SK-N-SH treated with all-trans-retinoic acid at 6 μM for 48 hours (cell line): ENCODE results near the gene COBL.

ENCODE experiments used
- ARNTL ChIP-seq: fragments of 450-650 bp; formaldehyde crosslinking; IDR thresholded peaks from 2 replicates; pipeline ENCODE4 v1.5.0; 2020; ENCODE audit warnings: low read depth, mild to moderate bottlenecking, moderate library complexity, borderline replicate concordance
- ISL1 ChIP-seq: fragments of 250-450 bp; sonication (Bioruptor Pico); IDR thresholded peaks from 2 replicates; pipeline ENCODE4 v2.1.2; 2022; ENCODE audit warnings: mild to moderate bottlenecking, moderate library complexity
- OSR1 ChIP-seq: fragments of 250-450 bp; sonication (Bioruptor Pico); IDR thresholded peaks from 2 replicates; pipeline ENCODE4 v1.8.0; 2022; ENCODE audit warnings: moderate library complexity, mild to moderate bottlenecking, inconsistent platforms
- PPARA ChIP-seq: fragments of 250-450 bp; sonication (Bioruptor Pico); IDR thresholded peaks from 2 replicates; pipeline ENCODE4 v1.5.0; 2020; ENCODE audit warnings: mild to moderate bottlenecking, borderline replicate concordance
- SNAI2 ChIP-seq: fragments of 250-450 bp; sonication (Bioruptor Pico); IDR thresholded peaks from 2 replicates; pipeline ENCODE4 v1.5.0; 2020; ENCODE audit warnings: mild to moderate bottlenecking, moderate library complexity
- ZFP3 ChIP-seq: fragments of 250-450 bp; sonication (Bioruptor Pico); IDR thresholded peaks from 2 replicates; pipeline ENCODE4 v1.5.0; 2020; ENCODE audit warnings: mild to moderate bottlenecking, moderate library complexity
- ZFP30 ChIP-seq: fragments of 450-650 bp; formaldehyde crosslinking; IDR thresholded peaks from 2 replicates; pipeline ENCODE4 v1.5.0; 2022; ENCODE audit warnings: mild to moderate bottlenecking, moderate library complexity
- ZNF565 ChIP-seq: fragments of 450-650 bp; formaldehyde crosslinking; conservative IDR thresholded peaks from 2 replicates; pipeline ENCODE4 v1.5.0; 2020; ENCODE audit warnings: low read depth, mild to moderate bottlenecking, moderate library complexity
- TF ChIP-seq, protein P1 (sequence below): fragments of 250-450 bp; sonication (Bioruptor Pico); IDR thresholded peaks from 2 replicates; pipeline ENCODE4 v1.5.0; 2020; ENCODE audit warnings: mild to moderate bottlenecking, moderate library complexity

DNA sequence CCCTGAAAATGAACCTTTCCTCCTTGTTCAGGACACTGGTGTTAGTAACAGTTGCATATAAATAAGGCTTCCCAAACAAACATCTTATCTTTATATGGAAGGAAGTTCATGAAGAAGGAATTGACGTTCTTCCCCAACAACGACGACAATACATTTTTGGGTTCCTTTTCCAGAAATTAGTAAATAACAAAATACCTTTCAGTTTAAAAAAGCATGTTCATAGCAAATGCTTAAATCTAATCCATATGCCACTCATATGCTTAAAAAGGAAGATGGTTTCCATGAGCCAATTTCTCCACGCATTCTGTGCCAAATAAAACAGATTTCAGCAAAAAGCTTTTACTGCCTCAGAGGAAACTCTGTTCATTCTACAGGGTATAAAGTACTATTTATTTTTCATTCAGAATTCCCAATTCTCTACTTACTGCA, 182.6 kb downstream of the COBL start:
- no peak for TF ChIP-seq SNAI2 (CRISPR knock-in tag)
- no peak for TF ChIP-seq OSR1 (CRISPR knock-in tag)
- no peak for TF ChIP-seq ARNTL
- no peak for TF ChIP-seq ZFP3 (CRISPR knock-in tag)
- TF ChIP-seq ZNF565: no peak
- TF ChIP-seq ISL1 (CRISPR knock-in tag): no peak
- TF ChIP-seq ZFP30: no peak
- TF ChIP-seq, protein P1, sequence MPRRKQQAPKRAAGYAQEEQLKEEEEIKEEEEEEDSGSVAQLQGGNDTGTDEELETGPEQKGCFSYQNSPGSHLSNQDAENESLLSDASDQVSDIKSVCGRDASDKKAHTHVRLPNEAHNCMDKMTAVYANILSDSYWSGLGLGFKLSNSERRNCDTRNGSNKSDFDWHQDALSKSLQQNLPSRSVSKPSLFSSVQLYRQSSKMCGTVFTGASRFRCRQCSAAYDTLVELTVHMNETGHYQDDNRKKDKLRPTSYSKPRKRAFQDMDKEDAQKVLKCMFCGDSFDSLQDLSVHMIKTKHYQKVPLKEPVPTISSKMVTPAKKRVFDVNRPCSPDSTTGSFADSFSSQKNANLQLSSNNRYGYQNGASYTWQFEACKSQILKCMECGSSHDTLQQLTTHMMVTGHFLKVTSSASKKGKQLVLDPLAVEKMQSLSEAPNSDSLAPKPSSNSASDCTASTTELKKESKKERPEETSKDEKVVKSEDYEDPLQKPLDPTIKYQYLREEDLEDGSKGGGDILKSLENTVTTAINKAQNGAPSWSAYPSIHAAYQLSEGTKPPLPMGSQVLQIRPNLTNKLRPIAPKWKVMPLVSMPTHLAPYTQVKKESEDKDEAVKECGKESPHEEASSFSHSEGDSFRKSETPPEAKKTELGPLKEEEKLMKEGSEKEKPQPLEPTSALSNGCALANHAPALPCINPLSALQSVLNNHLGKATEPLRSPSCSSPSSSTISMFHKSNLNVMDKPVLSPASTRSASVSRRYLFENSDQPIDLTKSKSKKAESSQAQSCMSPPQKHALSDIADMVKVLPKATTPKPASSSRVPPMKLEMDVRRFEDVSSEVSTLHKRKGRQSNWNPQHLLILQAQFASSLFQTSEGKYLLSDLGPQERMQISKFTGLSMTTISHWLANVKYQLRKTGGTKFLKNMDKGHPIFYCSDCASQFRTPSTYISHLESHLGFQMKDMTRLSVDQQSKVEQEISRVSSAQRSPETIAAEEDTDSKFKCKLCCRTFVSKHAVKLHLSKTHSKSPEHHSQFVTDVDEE: no peak
- no peak for TF ChIP-seq PPARA (CRISPR knock-in tag)
